ENCODE results near the gene OSBPL3.

Gene OSBPL3

GRCh38 chr7:24980534-24981170, 674 bp upstream of the OSBPL3 start:
- DNase-seq, result no peak

- peak; percentile 86 for DNase-seq
Observed at GRCh38 chr7:24979470-24979862, 512 bp downstream of the OSBPL3 start.

GRCh38 chr7:24978843-24979469, 1.0 kb downstream of the OSBPL3 start:
- DNase-seq, result peak; percentile 70

GRCh38 chr7:24975644-24976260, 4.2 kb downstream of the OSBPL3 start:
- DNase-seq, result no peak

GRCh38 chr7:24975172-24975571, 4.8 kb downstream of the OSBPL3 start:
- DNase-seq, result no peak

GRCh38 chr7:24974026-24974832, 5.7 kb downstream of the OSBPL3 start:
- DNase-seq, result no peak

- DNase-seq, result no peak
Observed at GRCh38 chr7:24972991-24973390, 7.0 kb downstream of the OSBPL3 start.

- DNase-seq, result no peak
Observed at GRCh38 chr7:24972166-24972477, 7.9 kb downstream of the OSBPL3 start.

- DNase-seq, result no peak
Observed at GRCh38 chr7:24971333-24972165, 8.4 kb downstream of the OSBPL3 start.

- DNase-seq, result no peak
Observed at GRCh38 chr7:24970676-24971075, 9.3 kb downstream of the OSBPL3 start.

GRCh38 chr7:24968165-24968564, 11.8 kb downstream of the OSBPL3 start:
- DNase-seq, result no peak

GRCh38 chr7:24967696-24968095, 12.3 kb downstream of the OSBPL3 start:
- no peak for DNase-seq

GRCh38 chr7:24966802-24967201, 13.2 kb downstream of the OSBPL3 start:
- DNase-seq, result no peak

GRCh38 chr7:24965831-24966708, 13.9 kb downstream of the OSBPL3 start:
- DNase-seq, result no peak

- DNase-seq, result no peak
Observed at GRCh38 chr7:24964191-24964590, 15.8 kb downstream of the OSBPL3 start.

GRCh38 chr7:24963218-24963617, 16.8 kb downstream of the OSBPL3 start:
- no peak for DNase-seq

GRCh38 chr7:24962418-24962962, 17.5 kb downstream of the OSBPL3 start:
- DNase-seq, result no peak

GRCh38 chr7:24959735-24960485, 20.1 kb downstream of the OSBPL3 start:
- no peak for DNase-seq

GRCh38 chr7:24958399-24958798, 21.6 kb downstream of the OSBPL3 start:
- no peak for DNase-seq

- DNase-seq, result no peak
Observed at GRCh38 chr7:24956021-24956420, 24.0 kb downstream of the OSBPL3 start.

GRCh38 chr7:24955313-24955712, 24.7 kb downstream of the OSBPL3 start:
- no peak for DNase-seq

Measured in retina (tissue), 1 donor.